GM21447 (cell line): ENCODE results near the gene DND1.
"Not testable (repeated sequence)": the region's sequence is repeated elsewhere in the genome, so short reads cannot be mapped to it uniquely, and the experiment has no call there.

Experiments
- ATAC-seq: cut with Tn5 transposase; IDR thresholded peaks from one replicate; pipeline ENCODE4 v1.9.1; 2021; ENCODE audit not compliant: unreplicated experiment

DND1 gene

GRCh38 chr5:140672455-140673186, 755 bp downstream of the DND1 start:
- ATAC-seq, result no peak

DNA sequence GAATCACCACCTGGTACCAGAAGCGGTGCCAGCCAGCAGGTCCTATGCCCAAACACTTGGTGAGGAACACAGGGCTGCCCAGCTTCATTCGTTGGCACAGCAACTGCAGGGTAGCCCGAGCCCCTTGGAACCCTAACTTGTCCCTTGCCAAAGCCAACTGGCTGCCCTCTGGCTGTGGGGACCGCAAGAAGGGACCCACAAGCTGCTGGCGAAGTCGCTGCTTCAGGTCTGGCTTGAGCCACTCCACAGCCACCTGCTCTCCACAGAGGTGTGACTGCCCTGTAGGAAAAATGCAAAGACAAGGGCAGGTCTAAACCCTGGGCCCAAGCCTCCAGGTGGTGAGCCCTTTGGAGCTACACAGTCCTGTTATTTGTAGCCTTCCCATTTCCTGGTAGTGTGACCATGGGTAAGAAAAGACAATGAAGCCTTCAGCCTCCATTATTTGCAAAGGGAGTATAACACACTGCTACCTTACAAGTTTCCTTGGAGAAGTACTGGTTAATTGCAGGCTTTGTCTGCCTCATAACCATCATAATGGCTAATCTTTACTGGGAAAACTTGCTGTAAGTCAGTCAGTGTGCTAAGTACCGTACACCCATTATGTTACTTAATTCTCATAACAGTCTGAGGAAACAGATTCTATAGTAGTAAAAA, 1.8 kb downstream of the DND1 start:
- ATAC-seq, result no peak

DNA sequence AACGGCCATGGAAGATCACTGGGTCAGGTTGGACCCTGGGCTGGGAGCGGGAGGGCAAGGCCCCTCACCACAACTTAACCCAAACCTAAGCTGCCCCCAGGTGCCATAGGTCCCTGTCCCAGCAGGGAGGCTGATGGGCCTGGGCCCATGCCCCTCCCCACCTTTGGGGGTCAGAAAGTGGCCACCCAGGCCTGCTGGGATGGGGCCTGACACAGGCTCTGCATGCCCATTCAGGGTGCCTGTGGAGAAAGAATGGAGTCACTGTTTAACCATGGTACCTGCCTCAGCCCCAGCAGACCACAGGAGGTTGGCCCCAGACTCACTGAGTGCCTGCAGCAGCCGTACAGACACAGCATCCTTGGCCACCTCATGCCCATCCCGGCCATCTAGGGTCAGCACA, 2.3 kb downstream of the DND1 start:
- not testable (repeated sequence) for ATAC-seq

- ATAC-seq, result peak; percentile 93
Observed at GRCh38 chr5:140664359-140665119, 8.8 kb downstream of the DND1 start, which contains the start of gene WDR55. WDR55 (plus strand) TSS chr5:140664904; CDS start chr5:140664913, 9 bp downstream.

DNA sequence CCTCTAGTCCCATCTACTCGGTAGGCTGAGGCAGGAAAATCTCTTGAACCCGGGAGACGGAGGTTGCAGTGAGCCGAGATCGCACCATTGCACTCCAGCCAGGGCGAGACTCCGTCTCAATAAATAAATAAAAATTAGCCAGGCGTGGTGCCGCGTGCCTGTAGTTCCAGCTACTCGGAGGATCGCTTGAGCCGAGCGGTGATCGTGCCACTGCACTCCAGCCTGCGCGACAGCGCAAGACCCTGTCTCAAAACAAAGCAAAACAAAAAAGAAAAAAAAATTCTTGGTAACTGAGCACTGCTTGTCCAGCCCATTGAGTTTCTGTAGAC, 9.4 kb downstream of the DND1 start:
- no peak for ATAC-seq

DNA sequence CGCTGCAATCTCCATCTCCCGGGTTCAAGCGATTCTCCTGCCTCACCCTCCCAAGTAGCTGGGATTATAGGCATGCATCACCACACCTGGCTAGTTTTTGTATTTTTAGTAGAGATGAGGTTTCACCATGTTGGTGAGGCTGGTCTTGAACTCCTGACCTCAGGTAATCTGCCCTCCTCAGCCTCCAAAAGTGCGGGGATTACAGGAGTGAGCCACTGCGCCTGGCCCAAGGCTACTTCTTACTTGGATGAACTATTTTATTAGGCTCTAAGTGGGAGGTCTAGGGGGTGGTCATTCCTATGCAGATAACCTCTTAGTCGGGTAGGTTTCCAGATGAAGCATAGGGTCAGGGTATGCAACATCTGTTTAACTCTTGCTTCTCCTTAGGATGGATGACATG, 13.0 kb downstream of the DND1 start:
- ATAC-seq, result not testable (repeated sequence)

- ATAC-seq, result no peak
Observed at GRCh38 chr5:140658870-140659269, 14.5 kb downstream of the DND1 start.

GRCh38 chr5:140647042-140647419, 26.3 kb downstream of the DND1 start:
- ATAC-seq, result peak; percentile 25

DNA sequence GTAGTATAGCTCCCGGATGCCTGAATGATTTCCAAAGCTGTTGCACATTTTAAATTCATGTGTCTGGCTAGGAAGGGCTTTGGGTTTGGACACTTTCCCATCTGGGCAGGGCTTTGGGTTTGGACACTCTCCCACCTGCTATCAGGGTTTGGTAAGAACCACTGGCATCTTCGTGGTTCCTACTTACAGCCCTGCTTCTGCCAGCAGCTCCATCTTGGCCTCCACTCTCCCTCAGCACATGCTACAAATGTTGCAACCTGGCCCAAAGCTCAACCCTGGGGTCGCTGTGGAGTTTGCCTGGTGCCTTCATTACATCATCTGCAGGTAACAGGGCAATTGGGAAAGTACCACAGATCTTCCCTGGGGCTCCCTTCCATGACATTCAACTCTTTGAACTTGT, 30.7 kb downstream of the DND1 start:
- no peak for ATAC-seq

DNA sequence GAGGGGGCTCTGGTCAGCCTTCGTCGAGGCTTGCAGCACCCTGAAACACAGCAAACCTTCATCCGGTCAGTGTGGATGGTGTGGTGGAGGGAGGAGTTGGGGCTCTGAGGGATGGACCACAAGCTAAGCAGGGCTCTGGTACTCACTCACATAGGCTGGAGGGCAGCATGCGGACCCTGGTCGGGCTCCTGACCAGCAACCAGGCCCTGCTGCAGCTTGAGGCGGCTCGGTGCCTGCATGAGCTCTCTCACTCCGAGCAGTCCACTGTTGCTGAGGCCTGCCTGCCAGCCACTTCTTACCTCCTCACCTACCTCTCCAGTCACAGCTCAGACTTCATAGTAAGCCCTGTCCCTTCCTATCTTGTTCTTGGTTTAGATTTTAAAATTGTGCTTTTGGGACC, 31.7 kb downstream of the DND1 start:
- ATAC-seq, result no peak

DNA sequence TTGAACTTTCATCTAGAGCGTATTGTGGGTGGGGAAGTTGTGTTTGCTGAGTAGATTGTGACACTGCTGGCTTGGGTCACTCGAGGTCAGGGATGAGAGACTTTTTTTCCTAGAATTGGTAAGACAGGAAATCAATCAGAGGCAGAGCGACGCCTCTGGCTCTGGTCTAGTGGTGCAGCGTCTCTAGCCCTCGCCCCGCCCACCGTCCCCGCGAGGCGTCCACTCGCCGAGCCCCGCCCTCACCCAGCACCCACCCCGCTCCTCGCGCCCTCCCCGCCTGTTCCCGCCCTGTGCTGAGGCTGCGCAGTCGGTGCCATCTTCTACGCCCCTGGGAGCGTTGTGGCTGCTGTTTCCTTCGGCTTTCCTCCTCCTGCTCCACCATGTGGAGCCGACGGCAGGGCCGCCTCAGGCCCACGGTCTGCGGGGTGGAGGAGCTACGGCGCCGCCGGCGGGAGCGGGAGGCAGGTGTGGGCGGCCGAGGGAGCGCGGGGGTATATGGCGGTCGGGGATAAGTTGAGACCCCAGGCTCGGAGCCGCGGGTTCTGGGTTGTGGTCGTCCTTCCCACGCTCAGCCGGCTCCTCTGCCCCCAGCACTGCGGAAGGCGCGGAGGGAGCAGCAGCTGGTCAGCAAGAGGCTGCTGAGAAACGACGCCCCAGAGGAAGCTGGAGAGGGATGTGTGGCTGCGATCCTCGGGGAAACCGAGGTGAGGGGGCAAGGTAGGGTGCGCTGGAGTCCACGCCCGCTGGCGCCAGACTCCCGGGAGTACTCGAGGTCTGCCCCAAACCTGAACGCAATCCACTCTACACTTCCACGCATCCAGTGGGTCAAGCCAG, 34.0 kb downstream of the DND1 start, which contains the start of gene TMCO6:
Gene TMCO6 (plus strand): TSS at position 304 of the 834 bp plus-strand sequence. CDS start 77 bp downstream, at position 381.
- peak; percentile 79 for ATAC-seq

DNA sequence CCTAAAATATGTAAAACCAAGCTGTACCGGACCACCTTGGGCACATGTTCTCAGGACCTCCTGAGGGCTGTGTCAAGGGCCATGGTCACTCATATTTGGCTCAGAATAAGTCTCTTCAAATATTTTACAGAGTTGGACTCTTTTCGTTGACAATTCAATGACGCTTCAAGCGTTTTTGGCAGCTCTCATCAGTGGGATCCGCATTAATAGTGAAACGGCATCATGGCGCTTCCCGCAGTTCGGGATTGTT, 34.6 kb downstream of the DND1 start:
- not testable (repeated sequence) for ATAC-seq

DNA sequence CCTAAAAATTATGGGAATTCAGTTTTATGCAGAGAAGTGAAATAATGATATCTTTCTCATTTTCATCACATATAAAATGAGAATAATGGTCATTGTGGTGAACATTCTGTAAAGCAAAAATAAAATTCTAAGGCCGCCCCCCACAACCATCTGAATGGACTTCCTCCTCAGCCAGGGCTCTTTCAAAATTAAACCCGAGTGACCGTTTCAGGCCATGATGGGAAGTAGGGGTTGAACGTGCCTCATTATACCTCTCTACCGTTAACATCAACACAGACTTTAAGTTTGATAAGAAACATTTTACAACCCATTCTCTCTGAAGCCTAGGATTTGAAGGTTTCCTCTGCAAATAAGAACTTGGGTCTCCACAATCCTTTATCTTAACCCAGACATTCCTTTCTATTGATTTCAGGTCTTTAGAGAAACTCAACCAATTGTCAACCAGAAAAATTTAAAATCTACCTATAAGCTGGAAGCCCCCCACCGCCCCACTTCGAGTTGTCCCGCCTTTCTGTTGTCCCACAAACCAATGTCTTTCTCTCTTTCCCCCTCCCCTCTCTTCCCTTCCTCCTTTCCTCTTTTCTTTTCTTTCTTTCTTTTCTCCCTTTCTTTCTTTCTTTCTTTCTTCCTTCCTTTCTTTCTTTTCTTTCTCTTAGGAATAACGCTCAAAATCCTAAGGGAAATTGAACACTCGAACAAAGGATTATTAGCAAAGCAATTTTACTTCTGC, 35.8 kb downstream of the DND1 start:
- no peak for ATAC-seq

DNA sequence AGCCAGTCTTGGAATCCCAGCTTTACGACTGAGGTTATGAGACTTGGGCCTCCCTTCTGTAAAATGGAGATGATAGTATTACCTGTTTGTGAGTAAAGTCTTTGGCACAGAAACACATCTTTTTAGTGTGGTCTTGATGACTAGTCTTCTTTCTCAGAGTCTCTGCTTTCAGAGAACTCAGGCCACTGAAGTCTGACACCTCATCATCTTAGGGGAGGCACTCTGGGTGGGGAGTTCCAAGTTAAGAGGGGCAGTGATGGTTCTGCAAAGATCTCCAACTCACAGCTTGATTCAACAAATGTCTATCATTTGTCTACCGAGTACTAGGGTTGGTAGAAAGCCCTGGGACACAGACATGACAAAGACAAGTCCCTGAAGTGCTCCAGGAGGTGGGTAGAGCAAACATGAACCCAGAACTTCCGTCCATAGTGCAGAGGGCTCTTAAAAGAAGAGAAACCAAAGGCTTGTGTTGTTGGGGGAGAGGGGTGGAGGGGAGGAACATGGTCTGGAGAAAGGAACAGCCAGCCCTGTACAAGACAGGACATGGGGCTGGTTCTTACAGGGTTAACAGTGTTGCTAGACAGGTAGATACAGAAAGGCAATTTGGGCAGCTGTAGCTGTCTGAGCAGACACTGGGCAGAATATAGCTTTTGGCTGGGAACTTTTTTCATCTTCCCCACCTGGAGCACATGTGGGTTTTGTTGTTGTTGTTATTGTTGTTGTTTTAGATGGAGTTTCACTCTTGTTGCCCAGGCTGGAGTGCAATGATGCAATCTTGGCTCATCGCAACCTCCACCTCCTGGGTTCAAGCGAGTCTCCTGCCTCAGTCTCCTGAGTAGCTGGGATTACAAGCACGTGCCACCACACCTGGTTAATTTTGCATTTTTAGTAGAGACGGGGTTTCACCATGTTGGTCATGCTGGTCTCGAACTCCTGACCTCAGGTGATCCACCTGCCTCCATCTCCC, 37.8 kb downstream of the DND1 start:
- no peak for ATAC-seq

GRCh38 chr5:140634103-140634502, 39.3 kb downstream of the DND1 start:
- ATAC-seq, result no peak

- ATAC-seq, result no peak
Observed at GRCh38 chr5:140633501-140633900, 39.9 kb downstream of the DND1 start.

- ATAC-seq, result no peak
Observed at GRCh38 chr5:140633021-140633471, 40.3 kb downstream of the DND1 start, which contains the start of gene CD14. CD14 (minus strand) TSS chr5:140633175; CDS start chr5:140633071, 104 bp downstream.

- no peak for ATAC-seq
Observed at GRCh38 chr5:140632366-140633020, 40.9 kb downstream of the DND1 start.
